Suprapubic skin (tissue), 4 donors: ENCODE data around the gene PRPF40B. TPM values are rescaled to one million over a fixed set of nuclear protein-coding genes. Genes with fewer than 3 reads are reported as not detected.

ENCODE experiments used
- DNase-seq, 2 donors: peaks; one replicate each; pipeline ENCODE4 v3.0.0-alpha.2; 2019; ENCODE audit warnings: low spot score in 2 of 2
- H3K27ac ChIP-seq: fragments of 200-600 bp; sonication (generic); one replicate; pipeline ENCODE4 v1.5.1; 2019
- H3K27me3 ChIP-seq: fragments of 200-600 bp; sonication (generic); one replicate; pipeline ENCODE4 v1.5.1; 2019
- H3K36me3 ChIP-seq: fragments of 200-600 bp; sonication (generic); one replicate; pipeline ENCODE4 v1.5.1; 2019
- H3K4me1 ChIP-seq: fragments of 200-600 bp; sonication (generic); one replicate; pipeline ENCODE4 v1.5.1; 2019
- H3K4me3 ChIP-seq: fragments of 200-600 bp; sonication (generic); one replicate; pipeline ENCODE4 v1.5.1; 2019; ENCODE audit warnings: mild to moderate bottlenecking
- H3K9me3 ChIP-seq: fragments of 200-600 bp; sonication (generic); one replicate; pipeline ENCODE4 v1.5.1; 2019
- EP300 ChIP-seq: sonication (generic); formaldehyde crosslinking; IDR thresholded peaks from one replicate; pipeline ENCODE4 v1.6.1; 2017; ENCODE audit warnings: antibody characterized with exemption
- POLR2A ChIP-seq, 2 donors: fragments of 450-650 bp; IDR thresholded peaks; one replicate each; pipeline ENCODE4 v1.6.1; 2017; ENCODE audit warnings: antibody characterized with exemption in 2 of 2, mild to moderate bottlenecking in 2 of 2, moderate library complexity in 2 of 2
- POLR2AphosphoS5 ChIP-seq, 3 donors: sonication (generic); formaldehyde crosslinking; IDR thresholded peaks; one replicate each; pipeline ENCODE4 v1.6.1; 2017; ENCODE audit warnings: antibody characterized with exemption in 3 of 3
- WGBS: methylation state at CpG from one replicate; pipeline ENCODE4 v1.1.5; 2018; 5-methylcytosine and 5-hydroxymethylcytosine counted together
- total RNA-seq, 4 donors: library from RNA; depleted of rRNA; stranded (reverse); fragments of >200 nt; gene quantifications; one replicate each; pipeline ENCODE4 v1.1.0, GENCODE V29; 2016
- TF ChIP-seq, protein P1 (sequence below), 2 donors: fragments of 200-600 bp in 1 of 2; fragments of 450-650 bp in 1 of 2; sonication (generic) in 1 of 2; IDR thresholded peaks; one replicate each; pipeline ENCODE4 v1.5.1; 2016 to 2019; ENCODE audit warnings: antibody characterized with exemption in 2 of 2, mild to moderate bottlenecking in 1 of 2, moderate library complexity in 1 of 2

Gene PRPF40B
- total RNA-seq, 4 donors from 2014 or later = 10.1 to 38.9 (median 15.4) TPM

DNA sequence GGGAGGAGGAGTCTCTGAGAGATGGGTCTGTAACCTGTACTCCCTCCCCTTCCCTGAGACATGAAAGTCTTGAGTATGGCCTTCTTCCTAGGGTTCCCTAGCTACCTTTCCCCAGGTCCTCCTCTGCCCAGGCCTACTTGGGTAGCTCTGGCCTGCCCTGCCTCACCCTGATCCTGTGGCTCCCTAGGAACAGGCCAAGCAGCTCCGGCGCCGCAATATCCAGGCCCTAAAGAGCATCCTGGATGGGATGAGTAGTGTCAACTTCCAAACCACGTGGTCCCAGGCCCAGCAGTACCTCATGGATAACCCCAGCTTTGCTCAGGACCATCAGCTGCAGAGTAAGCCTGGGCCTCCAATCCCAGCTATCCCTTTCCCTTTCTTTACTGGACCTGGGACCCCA, 12.3 kb downstream of the PRPF40B start:
- peak in 1 of 2 donors; percentile 35 for DNase-seq
- TF ChIP-seq POLR2AphosphoS5 (IDR thresholded peaks at IDR 0.05) = no peak
- TF ChIP-seq, protein P1, sequence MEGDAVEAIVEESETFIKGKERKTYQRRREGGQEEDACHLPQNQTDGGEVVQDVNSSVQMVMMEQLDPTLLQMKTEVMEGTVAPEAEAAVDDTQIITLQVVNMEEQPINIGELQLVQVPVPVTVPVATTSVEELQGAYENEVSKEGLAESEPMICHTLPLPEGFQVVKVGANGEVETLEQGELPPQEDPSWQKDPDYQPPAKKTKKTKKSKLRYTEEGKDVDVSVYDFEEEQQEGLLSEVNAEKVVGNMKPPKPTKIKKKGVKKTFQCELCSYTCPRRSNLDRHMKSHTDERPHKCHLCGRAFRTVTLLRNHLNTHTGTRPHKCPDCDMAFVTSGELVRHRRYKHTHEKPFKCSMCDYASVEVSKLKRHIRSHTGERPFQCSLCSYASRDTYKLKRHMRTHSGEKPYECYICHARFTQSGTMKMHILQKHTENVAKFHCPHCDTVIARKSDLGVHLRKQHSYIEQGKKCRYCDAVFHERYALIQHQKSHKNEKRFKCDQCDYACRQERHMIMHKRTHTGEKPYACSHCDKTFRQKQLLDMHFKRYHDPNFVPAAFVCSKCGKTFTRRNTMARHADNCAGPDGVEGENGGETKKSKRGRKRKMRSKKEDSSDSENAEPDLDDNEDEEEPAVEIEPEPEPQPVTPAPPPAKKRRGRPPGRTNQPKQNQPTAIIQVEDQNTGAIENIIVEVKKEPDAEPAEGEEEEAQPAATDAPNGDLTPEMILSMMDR (IDR thresholded peaks at IDR 0.05) = no peak
- TF ChIP-seq EP300 = no peak
- TF ChIP-seq POLR2A (IDR thresholded peaks at IDR 0.05) = no peak
- Histone ChIP-seq H3K4me3 (no peak overlapping the region), H3K27ac (no peak overlapping the region), H3K4me1 (peaks cover 6% of the 10 kb centered on the region), H3K27me3 (no peaks in the 10 kb centered on the region), H3K36me3 (peaks cover 41% of the 10 kb centered on the region), H3K9me3 (no peaks in the 10 kb centered on the region)
- 92% methylated on average over 4 of the region's 4 CpGs for WGBS

DNA sequence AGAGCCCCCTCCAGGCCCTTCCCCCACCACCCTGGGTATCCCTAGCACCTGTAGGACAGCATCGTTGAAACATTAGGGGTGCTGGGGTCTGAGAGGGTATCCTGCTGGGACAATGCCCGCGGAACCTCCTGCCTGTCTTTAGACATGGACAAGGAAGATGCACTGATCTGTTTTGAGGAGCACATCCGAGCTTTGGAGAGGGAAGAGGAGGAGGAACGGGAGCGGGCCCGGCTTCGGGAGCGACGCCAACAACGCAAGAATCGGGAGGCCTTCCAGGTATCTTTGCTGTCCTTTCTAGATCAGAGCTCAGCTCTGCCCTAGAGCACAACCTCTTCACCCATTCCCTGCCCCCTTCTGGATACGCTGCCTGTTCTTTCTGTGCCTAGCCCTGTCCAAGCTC, 13.2 kb downstream of the PRPF40B start:
- TF ChIP-seq POLR2AphosphoS5 (IDR thresholded peaks at IDR 0.05) (no peak), EP300 (no peak)
- no peaks in the 10 kb centered on the region for H3K9me3 ChIP-seq
- H3K36me3 ChIP-seq = peaks cover 42% of the 10 kb centered on the region
- WGBS = 75% methylated on average over 13 of the region's 13 CpGs
- H3K4me1 ChIP-seq = peaks cover 6% of the 10 kb centered on the region
- H3K4me3 ChIP-seq = no peak overlapping the region
- no peak overlapping the region for H3K27ac ChIP-seq
- DNase-seq = peak in 1 of 2 donors; percentile 50
- no peaks in the 10 kb centered on the region for H3K27me3 ChIP-seq

DNA sequence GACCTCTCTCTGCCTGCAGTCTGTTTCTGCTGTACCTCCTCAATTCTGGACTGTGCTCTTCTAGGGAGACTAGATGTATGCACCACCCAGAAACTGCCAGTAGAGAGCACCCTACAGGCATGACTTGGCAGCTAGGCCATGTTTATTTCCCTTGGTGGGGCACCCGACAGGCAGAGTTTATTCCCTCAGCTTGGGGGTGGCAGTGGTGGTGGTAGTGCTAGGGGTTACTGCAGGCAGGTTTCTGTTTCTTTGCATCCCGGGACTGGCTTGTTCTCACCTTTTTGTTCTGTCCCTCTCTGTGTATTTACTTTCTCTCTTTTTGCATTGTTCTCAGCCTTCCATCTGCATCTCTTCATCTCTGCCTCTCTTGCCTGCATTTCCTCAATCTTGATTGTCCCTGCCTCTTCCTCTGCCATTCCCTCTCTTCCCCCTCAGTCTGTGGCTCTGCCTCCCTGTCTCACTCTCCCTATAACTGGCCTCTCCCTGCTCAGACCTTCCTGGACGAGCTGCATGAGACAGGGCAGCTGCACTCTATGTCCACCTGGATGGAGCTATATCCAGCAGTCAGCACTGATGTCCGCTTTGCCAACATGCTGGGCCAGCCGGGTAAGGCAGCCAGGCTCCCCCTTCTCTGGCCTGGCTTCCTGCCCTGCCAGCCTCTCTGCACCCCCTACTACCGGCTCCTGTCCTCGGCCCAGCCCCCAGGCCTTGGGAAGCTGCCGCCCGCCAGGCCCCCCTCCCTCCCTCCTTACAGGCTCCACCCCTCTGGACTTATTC, 13.8 kb downstream of the PRPF40B start:
- 43% methylated on average over 9 of the region's 9 CpGs for WGBS
- no peak for TF ChIP-seq POLR2AphosphoS5 (IDR thresholded peaks at IDR 0.05)
- TF ChIP-seq, protein P1 (IDR thresholded peaks at IDR 0.05) = peak; percentile 55 to 61
- no peak for TF ChIP-seq POLR2A (IDR thresholded peaks at IDR 0.05)
- Histone ChIP-seq H3K36me3 (peaks cover 42% of the 10 kb centered on the region), H3K9me3 (no peaks in the 10 kb centered on the region), H3K4me3 (no peak overlapping the region), H3K27ac (no peak overlapping the region), H3K4me1 (peaks cover 6% of the 10 kb centered on the region), H3K27me3 (no peaks in the 10 kb centered on the region)
- DNase-seq = peak in 1 of 2 donors; percentile 55

DNA sequence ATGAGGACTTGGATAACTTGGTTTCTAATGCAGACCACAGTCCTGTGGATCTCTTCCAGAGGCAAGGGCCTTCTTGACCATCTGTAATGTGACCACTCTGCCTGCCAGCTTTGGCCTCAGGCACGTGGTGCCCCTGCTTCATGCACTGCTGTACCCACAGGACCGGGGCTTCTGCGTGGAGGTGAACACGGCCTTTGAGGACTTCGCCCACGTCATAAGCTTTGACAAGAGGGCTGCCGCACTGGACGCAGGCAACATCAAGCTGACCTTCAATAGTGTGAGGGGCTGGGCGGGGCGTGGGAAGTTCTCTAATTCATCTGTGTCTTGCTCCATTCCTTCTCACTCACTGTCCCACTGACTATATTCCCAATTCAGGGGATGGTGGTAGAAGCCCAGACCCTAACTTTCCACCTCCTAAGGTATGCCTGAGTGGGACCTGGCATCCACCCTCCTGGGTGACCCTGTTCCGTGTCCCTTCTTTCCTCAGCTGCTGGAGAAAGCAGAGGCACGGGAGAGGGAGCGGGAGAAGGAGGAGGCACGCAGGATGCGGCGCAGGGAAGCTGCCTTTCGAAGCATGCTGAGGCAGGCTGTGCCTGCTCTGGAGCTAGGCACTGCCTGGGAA, 18.5 kb downstream of the PRPF40B start:
- WGBS = 87% methylated on average over 17 of the region's 17 CpGs
- Histone ChIP-seq H3K27ac (peak overlapping the region; percentile 30), H3K9me3 (no peaks in the 10 kb centered on the region), H3K4me1 (peaks cover 12% of the 10 kb centered on the region), H3K27me3 (no peaks in the 10 kb centered on the region), H3K4me3 (no peak overlapping the region), H3K36me3 (peaks cover 45% of the 10 kb centered on the region)
- TF ChIP-seq EP300 (no peak), POLR2A (IDR thresholded peaks at IDR 0.05) (no peak), POLR2AphosphoS5 (IDR thresholded peaks at IDR 0.05) (no peak)
- TF ChIP-seq, protein P1 (IDR thresholded peaks at IDR 0.05) = no peak
- no peak for DNase-seq

DNA sequence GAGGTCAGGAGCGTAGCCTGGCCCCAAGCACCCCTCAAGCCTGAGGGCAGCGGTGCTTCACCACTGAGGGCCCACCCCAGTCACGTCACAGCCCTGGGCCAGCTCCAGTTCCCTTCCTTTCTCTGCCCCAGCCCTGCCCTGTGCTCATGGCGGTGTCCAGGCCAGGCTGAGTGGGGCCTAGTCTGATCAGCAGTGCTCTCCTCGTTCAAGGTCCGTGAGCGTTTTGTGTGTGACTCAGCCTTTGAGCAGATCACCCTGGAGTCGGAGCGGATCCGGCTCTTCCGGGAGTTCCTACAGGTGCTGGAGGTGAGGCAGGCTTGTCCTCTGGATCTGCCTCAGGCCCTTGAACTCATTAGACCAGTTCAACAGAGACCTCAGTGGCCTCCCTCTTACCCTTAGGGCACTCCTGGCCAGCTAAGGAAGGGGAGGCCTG, 19.0 kb downstream of the PRPF40B start:
- Histone ChIP-seq H3K36me3 (peaks cover 45% of the 10 kb centered on the region), H3K9me3 (no peaks in the 10 kb centered on the region), H3K4me1 (peaks cover 10% of the 10 kb centered on the region), H3K27ac (peak overlapping the region; percentile 30), H3K27me3 (no peaks in the 10 kb centered on the region), H3K4me3 (no peak overlapping the region)
- TF ChIP-seq EP300 = no peak
- TF ChIP-seq, protein P1 (IDR thresholded peaks at IDR 0.05) = no peak
- TF ChIP-seq POLR2A (IDR thresholded peaks at IDR 0.05) = no peak
- no peak for TF ChIP-seq POLR2AphosphoS5 (IDR thresholded peaks at IDR 0.05)
- 79% methylated on average over 2 of the region's 11 CpGs for WGBS
- no peak for DNase-seq
